Mesothelial cell of epicardium (in vitro differentiated cells): ENCODE data around the gene RGS11. TPM values are rescaled to one million over a fixed set of nuclear protein-coding genes. Genes with fewer than 3 reads are reported as not detected.

Source experiments
- DNase-seq, 2 experiments: peaks; one replicate each; pipeline ENCODE4 v3.0.0; 2021; ENCODE audit warnings: low spot score in 2 of 2; ENCODE audit not compliant: unreplicated experiment in 2 of 2
- H3K27ac Mint-ChIP-seq: 2 replicates; pipeline ENCODE4 v1.8.0; 2021; ENCODE audit warnings: mixed read lengths
- H3K27me3 Mint-ChIP-seq: 2 replicates; pipeline ENCODE4 v1.8.0; 2021; ENCODE audit warnings: low read depth, mixed read lengths
- H3K36me3 Mint-ChIP-seq: 2 replicates; pipeline ENCODE4 v1.8.0; 2021; ENCODE audit warnings: mixed read lengths
- H3K4me1 Mint-ChIP-seq: 2 replicates; pipeline ENCODE4 v1.8.0; 2021; ENCODE audit warnings: mixed read lengths
- H3K4me3 Mint-ChIP-seq: 2 replicates; pipeline ENCODE4 v1.8.0; 2021; ENCODE audit warnings: mild to moderate bottlenecking, moderate library complexity, mixed read lengths
- H3K9me3 Mint-ChIP-seq: 2 replicates; pipeline ENCODE4 v1.8.0; 2021; ENCODE audit warnings: mixed read lengths
- CTCF ChIP-seq: fragments of 200-600 bp; sonication (generic); IDR thresholded peaks from one replicate; pipeline ENCODE4 v1.5.0; 2021; ENCODE audit warnings: antibody characterized with exemption; ENCODE audit not compliant: unreplicated experiment
- total RNA-seq: library from RNA; stranded (reverse); gene quantifications from 3 replicates; pipeline ENCODE4 v1.2.1, GENCODE V29; 2021

Gene RGS11
- total RNA-seq, 1 donor from 2014 or later: 3.5 TPM

DNA sequence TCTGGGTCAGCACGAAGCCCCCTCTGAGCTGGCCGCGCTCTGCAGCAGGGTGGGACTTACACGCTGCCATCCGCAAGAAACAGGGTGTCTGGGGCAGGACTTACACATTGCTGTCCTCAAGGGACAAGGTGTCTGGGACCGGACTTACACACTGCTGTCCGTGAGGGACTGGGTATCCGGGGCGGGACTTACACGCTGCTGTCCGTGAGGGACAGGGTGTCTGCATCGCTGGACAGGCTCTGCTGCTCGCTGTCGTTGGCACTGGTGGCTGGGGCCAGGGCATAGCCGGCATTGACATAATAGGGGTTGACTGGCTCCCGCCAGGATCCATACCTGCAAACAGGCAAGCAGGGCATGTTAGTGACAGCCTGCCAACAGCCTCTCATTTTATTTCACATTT, 38.6 kb upstream of the RGS11 start:
- H3K27ac Mint-ChIP-seq: no peak overlapping the region
- no peaks in the 10 kb centered on the region for H3K9me3 Mint-ChIP-seq
- H3K27me3 Mint-ChIP-seq: no peaks in the 10 kb centered on the region
- H3K36me3 Mint-ChIP-seq: peaks cover 14% of the 10 kb centered on the region
- no peak overlapping the region for H3K4me3 Mint-ChIP-seq
- no peak for TF ChIP-seq CTCF
- no peaks in the 10 kb centered on the region for H3K4me1 Mint-ChIP-seq
- DNase-seq: no peak

- no peaks in the 10 kb centered on the region for H3K4me1 Mint-ChIP-seq
- H3K27ac Mint-ChIP-seq: no peak overlapping the region
- no peaks in the 10 kb centered on the region for H3K9me3 Mint-ChIP-seq
- no peak for TF ChIP-seq CTCF
- H3K4me3 Mint-ChIP-seq: no peak overlapping the region
- DNase-seq: no peak
- peaks cover 13% of the 10 kb centered on the region for H3K36me3 Mint-ChIP-seq
- H3K27me3 Mint-ChIP-seq: no peaks in the 10 kb centered on the region
Observed at GRCh38 chr16:311725-312124, 36.0 kb upstream of the RGS11 start.

- Mint-ChIP-seq H3K27ac (no peak overlapping the region), H3K36me3 (peaks cover 19% of the 10 kb centered on the region), H3K4me1 (no peaks in the 10 kb centered on the region), H3K4me3 (no peak overlapping the region), H3K9me3 (no peaks in the 10 kb centered on the region), H3K27me3 (no peaks in the 10 kb centered on the region)
- TF ChIP-seq CTCF: no peak
- no peak for DNase-seq
Observed at GRCh38 chr16:309476-309875, 33.7 kb upstream of the RGS11 start.

- Mint-ChIP-seq H3K27ac (no peak overlapping the region), H3K36me3 (peaks cover 24% of the 10 kb centered on the region), H3K4me1 (no peaks in the 10 kb centered on the region), H3K27me3 (no peaks in the 10 kb centered on the region), H3K9me3 (no peaks in the 10 kb centered on the region), H3K4me3 (no peak overlapping the region)
- no peak for TF ChIP-seq CTCF
- DNase-seq: no peak
Observed at GRCh38 chr16:307691-308312, 32.1 kb upstream of the RGS11 start.

DNA sequence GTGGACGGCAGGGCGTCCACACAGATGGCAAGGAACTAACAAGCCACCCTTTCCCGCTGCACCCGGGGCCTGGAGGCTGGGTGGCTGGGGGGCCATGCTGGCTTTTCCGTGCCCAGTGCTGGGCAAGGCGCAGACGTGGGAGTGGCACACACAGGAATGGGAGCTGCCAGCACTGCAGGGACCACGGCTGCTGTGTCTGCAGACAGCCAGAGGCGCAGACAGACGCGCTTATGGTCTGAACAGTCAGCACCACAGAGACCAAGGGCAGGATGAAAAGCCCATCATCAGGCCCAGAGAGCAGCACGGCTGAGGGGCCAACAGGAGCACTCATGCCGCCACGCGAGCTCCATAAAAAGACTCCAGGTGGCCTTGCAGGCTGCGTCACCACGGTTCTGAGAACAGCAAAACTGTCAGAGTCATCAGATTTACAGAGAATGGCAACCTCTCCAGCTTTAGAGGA, 31.2 kb upstream of the RGS11 start:
- Mint-ChIP-seq H3K36me3 (peaks cover 19% of the 10 kb centered on the region), H3K27ac (no peak overlapping the region), H3K27me3 (no peaks in the 10 kb centered on the region)

More for the DNA sequence above, 31.2 kb upstream of the RGS11 start:
- DNase-seq: no peak
- Mint-ChIP-seq H3K9me3 (no peaks in the 10 kb centered on the region), H3K4me3 (no peak overlapping the region), H3K4me1 (no peaks in the 10 kb centered on the region)
- no peak for TF ChIP-seq CTCF
